Ovary (tissue), 3 donors: Measurements from ENCODE around the gene NRXN3.

Experiments
- EP300 ChIP-seq: sonication (generic); formaldehyde crosslinking; IDR thresholded peaks from one replicate; pipeline ENCODE4 v1.6.1; 2017; ENCODE audit warnings: antibody characterized with exemption
- POLR2A ChIP-seq: fragments of 450-650 bp; IDR thresholded peaks from one replicate; pipeline ENCODE4 v1.6.1; 2017; ENCODE audit warnings: antibody characterized with exemption, mild to moderate bottlenecking, moderate library complexity
- TF ChIP-seq, protein P1 (sequence below), 3 donors: fragments of 450-650 bp in 2 of 3; fragments of 200-600 bp in 1 of 3; IDR thresholded peaks; one replicate each; pipeline versions ENCODE4 v1.5.1 to v1.8.0; 2016 to 2022; ENCODE audit warnings: antibody characterized with exemption in 3 of 3, mild to moderate bottlenecking in 1 of 3
- donor health status: DM: no; HTN: no; CAD: no.

DNA sequence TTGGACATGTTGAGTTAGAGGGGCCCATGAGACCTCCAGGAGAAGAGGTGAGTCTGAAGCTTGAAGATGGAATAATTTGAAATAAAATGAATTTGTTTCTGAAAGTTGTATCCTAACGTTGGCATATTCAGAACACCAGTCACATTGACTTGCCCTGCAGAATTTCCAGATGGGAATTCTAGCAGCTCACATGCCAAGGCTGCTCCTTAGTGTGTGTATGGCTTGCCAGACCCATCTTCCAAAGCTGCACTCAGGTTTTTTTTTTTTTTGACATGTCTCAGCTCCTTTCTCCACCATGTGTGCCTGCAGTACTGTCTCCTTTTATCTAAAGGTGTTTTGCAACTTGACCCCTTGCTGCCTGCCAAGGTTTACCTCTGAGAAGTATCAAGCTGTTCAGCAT is 261.9 kb downstream of the NRXN3 start:
- TF ChIP-seq POLR2A (no peak), EP300 (no peak)
- TF ChIP-seq, protein P1, sequence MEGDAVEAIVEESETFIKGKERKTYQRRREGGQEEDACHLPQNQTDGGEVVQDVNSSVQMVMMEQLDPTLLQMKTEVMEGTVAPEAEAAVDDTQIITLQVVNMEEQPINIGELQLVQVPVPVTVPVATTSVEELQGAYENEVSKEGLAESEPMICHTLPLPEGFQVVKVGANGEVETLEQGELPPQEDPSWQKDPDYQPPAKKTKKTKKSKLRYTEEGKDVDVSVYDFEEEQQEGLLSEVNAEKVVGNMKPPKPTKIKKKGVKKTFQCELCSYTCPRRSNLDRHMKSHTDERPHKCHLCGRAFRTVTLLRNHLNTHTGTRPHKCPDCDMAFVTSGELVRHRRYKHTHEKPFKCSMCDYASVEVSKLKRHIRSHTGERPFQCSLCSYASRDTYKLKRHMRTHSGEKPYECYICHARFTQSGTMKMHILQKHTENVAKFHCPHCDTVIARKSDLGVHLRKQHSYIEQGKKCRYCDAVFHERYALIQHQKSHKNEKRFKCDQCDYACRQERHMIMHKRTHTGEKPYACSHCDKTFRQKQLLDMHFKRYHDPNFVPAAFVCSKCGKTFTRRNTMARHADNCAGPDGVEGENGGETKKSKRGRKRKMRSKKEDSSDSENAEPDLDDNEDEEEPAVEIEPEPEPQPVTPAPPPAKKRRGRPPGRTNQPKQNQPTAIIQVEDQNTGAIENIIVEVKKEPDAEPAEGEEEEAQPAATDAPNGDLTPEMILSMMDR (IDR thresholded peaks at IDR 0.05) = no peak
